ENCODE results near the gene PSMA7. TPM values are rescaled to one million over a fixed set of nuclear protein-coding genes. Genes with fewer than 3 reads are reported as not detected.

Gene PSMA7
- total RNA-seq, 1 donor from 2014 or later: 209 TPM

DNA sequence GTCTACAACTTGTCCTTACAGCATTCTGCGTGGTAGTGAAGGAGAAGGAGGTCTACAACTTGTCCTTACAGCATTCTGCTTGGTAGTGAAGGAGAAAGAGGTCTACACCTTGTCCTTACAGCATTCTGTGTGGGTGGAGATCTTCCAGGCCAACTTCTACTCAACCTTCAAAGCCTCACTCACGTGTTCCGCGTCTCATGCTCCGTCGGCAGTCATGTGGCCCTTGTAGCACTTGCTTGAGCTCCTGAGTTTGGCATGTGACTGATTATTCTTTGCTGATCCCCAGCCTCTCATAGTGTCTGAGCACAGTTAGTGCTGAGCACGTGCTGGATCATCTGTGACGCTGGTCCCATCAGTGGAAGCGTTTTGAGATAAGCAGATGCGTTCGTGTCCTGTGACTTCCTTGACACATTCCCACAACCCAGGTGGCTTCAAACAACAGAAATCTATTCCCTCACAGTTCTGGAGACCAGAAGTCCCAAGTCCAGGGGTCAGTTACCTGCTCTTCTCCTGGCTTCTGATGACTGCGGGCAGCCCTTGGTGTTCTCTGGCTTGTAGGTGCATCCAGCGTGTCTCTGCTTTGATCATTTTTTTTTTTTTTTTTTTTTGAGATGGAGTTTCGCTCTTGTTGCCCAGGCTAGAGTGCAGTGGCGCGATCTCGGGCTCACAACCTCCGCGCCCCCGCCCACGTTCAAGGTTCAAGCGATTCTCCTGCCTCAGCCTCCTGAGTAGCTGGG lies 3.0 kb upstream of the PSMA7 start:
- H3K27me3 ChIP-seq: no peaks in the 10 kb centered on the region
- DNase-seq: no peak
- H3K36me3 ChIP-seq: no peaks in the 10 kb centered on the region
- peaks cover 37% of the 10 kb centered on the region for H3K4me1 ChIP-seq
- H3K4me3 ChIP-seq: no peak overlapping the region
- no peak overlapping the region for H3K27ac ChIP-seq
- H3K9me3 ChIP-seq: no peaks in the 10 kb centered on the region
- no peak for ATAC-seq
- TF ChIP-seq, protein P1, sequence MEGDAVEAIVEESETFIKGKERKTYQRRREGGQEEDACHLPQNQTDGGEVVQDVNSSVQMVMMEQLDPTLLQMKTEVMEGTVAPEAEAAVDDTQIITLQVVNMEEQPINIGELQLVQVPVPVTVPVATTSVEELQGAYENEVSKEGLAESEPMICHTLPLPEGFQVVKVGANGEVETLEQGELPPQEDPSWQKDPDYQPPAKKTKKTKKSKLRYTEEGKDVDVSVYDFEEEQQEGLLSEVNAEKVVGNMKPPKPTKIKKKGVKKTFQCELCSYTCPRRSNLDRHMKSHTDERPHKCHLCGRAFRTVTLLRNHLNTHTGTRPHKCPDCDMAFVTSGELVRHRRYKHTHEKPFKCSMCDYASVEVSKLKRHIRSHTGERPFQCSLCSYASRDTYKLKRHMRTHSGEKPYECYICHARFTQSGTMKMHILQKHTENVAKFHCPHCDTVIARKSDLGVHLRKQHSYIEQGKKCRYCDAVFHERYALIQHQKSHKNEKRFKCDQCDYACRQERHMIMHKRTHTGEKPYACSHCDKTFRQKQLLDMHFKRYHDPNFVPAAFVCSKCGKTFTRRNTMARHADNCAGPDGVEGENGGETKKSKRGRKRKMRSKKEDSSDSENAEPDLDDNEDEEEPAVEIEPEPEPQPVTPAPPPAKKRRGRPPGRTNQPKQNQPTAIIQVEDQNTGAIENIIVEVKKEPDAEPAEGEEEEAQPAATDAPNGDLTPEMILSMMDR (IDR thresholded peaks at IDR 0.05): no peak
- intact Hi-C loops (cut with DNase I): no loop called here

DNA sequence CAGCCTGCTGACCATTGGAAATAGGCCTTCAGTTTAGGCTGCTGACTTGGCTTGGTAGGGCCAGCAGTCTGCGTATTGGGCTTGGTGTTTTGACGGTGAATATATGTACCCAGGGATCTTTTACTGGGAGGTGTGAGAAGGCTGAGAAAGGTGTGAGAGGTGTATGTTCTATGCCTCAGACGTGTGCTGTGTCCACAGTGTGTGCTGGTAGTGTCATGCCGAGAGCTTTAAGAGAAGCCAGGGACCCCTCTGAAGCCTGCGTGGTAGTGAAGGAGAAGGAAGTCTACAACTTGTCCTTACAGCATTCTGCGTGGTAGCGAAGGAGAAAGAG lies 2.5 kb upstream of the PSMA7 start:
- Histone ChIP-seq H3K27me3 (no peaks in the 10 kb centered on the region), H3K4me1 (peaks cover 43% of the 10 kb centered on the region), H3K4me3 (no peak overlapping the region), H3K36me3 (peaks cover under 1% of the 10 kb centered on the region), H3K9me3 (no peaks in the 10 kb centered on the region), H3K27ac (no peak overlapping the region)
- no peak for ATAC-seq
- intact Hi-C loops (cut with DNase I): no loop called here
- TF ChIP-seq, protein P1 (IDR thresholded peaks at IDR 0.05): no peak
- DNase-seq: no peak

DNA sequence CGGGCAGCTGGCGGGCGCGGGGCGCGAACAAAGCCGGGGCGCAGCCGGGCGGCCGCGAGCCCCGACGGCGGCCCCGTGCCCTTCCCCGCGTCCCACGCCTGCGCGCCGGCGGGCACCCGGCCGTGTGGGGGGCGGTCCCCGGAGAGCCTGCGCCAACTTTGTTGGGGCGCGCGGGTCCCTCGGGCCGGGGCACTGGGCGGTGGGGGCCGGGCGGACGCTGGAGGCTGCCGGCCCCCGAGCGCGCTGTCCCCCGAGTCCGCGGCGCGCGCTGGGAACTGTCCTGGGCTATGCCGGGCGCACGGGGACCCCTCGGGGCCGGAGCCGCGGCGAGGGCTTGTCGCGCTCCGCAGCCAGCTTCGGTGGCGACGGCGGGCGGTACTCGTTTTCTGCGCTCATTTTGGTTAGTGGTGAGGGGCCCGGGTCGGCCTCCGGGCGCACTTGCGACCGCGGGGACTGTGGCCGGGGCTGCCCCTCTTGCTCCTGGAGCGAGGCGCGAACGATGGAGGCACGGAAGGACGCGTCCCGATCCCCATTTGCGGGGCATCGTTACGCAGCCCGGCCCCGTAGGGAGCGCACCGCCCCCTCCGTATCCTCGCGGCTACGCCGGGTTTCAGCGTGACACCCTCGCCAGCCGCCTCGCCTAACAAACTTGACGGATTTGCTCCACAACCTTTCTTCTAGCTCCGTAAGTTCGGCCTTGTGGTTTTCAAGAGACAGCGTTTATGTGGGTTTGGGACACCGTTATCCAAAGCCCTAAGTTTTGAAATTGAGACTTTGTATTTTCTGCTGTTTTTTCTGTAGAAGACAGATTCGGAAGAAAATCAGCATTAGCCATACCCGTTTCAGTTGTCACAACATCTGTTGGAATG lies 997 bp upstream of the PSMA7 start:
- peak overlapping the region; percentile 89 for H3K27ac ChIP-seq
- intact Hi-C loops (cut with DNase I): no loop called here
- H3K4me3 ChIP-seq: peak overlapping the region; percentile 83
- TF ChIP-seq, protein P1 (IDR thresholded peaks at IDR 0.05): no peak
- H3K27me3 ChIP-seq: no peaks in the 10 kb centered on the region
- no peaks in the 10 kb centered on the region for H3K9me3 ChIP-seq
- peak; percentile 55 for ATAC-seq
- peaks cover 16% of the 10 kb centered on the region for H3K36me3 ChIP-seq
- peak; percentile 86 for DNase-seq
- H3K4me1 ChIP-seq: peaks cover 31% of the 10 kb centered on the region

DNA sequence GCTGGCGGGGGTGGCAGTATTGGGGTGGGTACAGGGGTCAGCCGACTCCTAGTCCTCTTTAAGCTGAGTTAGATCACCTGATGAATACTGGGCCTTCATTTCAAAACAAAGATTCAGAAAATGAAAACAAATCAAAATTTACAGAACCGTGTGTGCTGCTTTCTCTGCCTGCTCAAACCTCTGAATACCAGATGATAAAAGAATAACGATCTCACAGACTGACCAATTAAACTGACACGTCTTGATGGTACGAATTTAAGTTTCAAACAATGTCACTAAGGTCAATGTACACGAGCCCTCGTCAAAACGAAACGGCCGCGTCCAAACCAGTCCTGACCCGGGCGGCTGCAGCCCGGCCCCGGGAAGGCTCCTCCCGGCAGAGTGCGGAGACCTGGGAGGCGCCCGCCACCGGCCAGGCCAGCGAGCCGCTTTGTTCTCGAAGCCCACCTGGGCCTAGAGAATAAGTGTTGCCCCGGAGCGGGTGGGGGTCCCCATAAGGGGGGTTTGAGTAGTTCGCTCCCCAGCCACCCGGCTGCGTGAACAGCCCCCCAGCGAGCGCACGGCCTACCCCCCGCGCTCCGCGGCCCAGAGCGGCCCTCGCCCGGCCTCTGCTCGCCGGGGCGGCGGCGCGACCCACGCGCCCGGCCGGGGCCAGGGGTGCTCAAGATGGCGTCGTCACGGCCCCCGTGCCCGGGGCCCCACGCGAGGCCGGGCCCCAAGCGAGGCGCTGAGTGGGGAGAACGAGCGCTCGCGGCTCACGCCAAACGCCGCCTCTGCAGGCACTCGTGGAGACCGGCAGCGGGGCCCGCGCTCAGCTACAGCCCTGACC lies 728 bp downstream of the PSMA7 start:
- TF ChIP-seq, protein P1 (IDR thresholded peaks at IDR 0.05): no peak
- Histone ChIP-seq H3K4me1 (peaks cover 24% of the 10 kb centered on the region), H3K27me3 (no peaks in the 10 kb centered on the region), H3K36me3 (peaks cover 33% of the 10 kb centered on the region), H3K9me3 (no peaks in the 10 kb centered on the region), H3K4me3 (peak overlapping the region; percentile 83), H3K27ac (peak overlapping the region; percentile 89)
- ATAC-seq (peak; percentile 3), DNase-seq (no peak)
- intact Hi-C loops (cut with DNase I): no loop called here

DNA sequence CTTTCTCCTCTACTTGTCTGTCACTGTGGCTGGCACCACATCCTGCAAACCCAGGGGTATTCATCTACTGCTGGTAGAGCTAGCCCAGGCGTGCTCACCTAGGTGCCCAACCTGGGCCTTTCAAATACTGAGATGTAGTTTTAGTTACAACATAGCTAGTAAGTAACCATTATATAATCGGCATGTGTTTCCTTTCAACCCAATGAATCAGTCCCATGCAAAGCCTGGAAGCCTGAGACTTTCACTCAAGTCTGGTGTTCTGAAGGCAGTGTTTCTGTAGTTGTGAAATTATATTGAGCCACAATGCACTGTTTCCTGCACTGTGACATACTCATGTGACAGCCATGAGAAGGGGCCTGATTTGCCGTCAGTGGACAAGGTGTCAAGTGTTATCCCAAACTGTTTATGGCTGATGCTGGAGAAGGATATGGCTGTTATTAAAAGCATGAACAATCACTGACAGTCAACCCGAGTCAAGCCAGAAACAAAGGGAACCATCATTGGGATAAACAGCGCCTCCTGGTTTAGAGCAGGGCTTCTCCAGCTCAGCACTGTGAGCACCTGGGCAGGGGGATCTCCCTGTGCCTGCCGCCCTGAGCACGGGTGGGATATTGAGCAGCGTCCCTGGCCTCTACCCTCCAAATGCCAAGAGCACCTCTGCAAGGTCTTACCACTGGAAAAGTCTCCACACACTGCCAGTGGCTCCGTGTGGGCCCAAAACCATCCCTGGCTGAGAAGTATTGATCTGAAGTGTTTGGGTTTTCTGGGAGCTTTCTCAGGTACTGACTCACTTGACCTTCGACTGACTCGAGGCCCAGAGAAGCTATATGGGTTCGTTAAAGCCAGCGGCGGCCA lies 1.6 kb downstream of the PSMA7 start:
- DNase-seq: no peak
- H3K4me1 ChIP-seq: peaks cover 24% of the 10 kb centered on the region
- H3K27me3 ChIP-seq: no peaks in the 10 kb centered on the region
- H3K27ac ChIP-seq: peak overlapping the region; percentile 89
- intact Hi-C loops (cut with DNase I): no loop called here
- ATAC-seq: peak; percentile 13
- peak overlapping the region; percentile 83 for H3K4me3 ChIP-seq
- peaks cover 41% of the 10 kb centered on the region for H3K36me3 ChIP-seq
- H3K9me3 ChIP-seq: no peaks in the 10 kb centered on the region
- TF ChIP-seq, protein P1 (IDR thresholded peaks at IDR 0.05): no peak

All from upper lobe of right lung (tissue), 1 donor.